ENCODE measurements around the gene TBC1D24. TPM values are rescaled to one million over a fixed set of nuclear protein-coding genes. Genes with fewer than 3 reads are reported as not detected.

TBC1D24 gene
- polyA plus RNA-seq, 1 donor (not counting 4 experiments of a cell fraction or from before 2014, with no cell fraction given): 3.0 TPM

GRCh38 chr16:2514333-2515179 lies 39.6 kb downstream of the TBC1D24 start:
- Histone ChIP-seq H3K36me3 (ENCODE audit: control insufficient read depth in 2 of 2, extremely low read depth in 1 of 2, insufficient read depth in 2 of 2, low read length in 2 of 2) (peaks cover 5 to 6% of the 10 kb centered on the region in 2 experiments), H3K27ac (ENCODE audit: control insufficient read depth, insufficient read depth, low read length) (peak overlapping the region; percentile 69), H3K9me3 (ENCODE audit: control insufficient read depth, low read depth, low read length) (no peaks in the 10 kb centered on the region), H3K79me2 (ENCODE audit: control insufficient read depth, insufficient read depth, low read length) (peaks cover 56% of the 10 kb centered on the region), H4K20me1 (ENCODE audit: control insufficient read depth, extremely low read depth, insufficient read depth, low read length) (peaks cover 37% of the 10 kb centered on the region), H3K9ac (ENCODE audit: control insufficient read depth, extremely low read depth, insufficient read depth, low read length) (peak overlapping the region; percentile 93), H3K4me2 (ENCODE audit: control insufficient read depth, extremely low read depth, insufficient read depth, low read depth, low read length) (peak overlapping the region; percentile 82), H3K4me3 (ENCODE audit: control insufficient read depth in 2 of 3, extremely low read depth in 1 of 3, insufficient read depth in 2 of 3, low read depth in 1 of 3, low read length in 3 of 3) (peak overlapping the region; percentile 70 to 90 (median 88)), H3K27me3 (ENCODE audit: control insufficient read depth, extremely low read depth, insufficient read depth, low read length) (no peaks in the 10 kb centered on the region), H3K4me1 (ENCODE audit: control insufficient read depth, extremely low read depth, insufficient read depth, low read length) (peaks cover 32% of the 10 kb centered on the region), H3K9me1 (ENCODE audit: control insufficient read depth, extremely low read depth, insufficient read depth, low read length) (peaks cover 14% of the 10 kb centered on the region), H2AFZ (ENCODE audit: control insufficient read depth, low read length) (no peak overlapping the region)
- DNase-seq (ENCODE audit: low read depth, low spot score) (no peak), FAIRE-seq (no peak)
- dilution Hi-C loops (cut with MboI; ENCODE audit: extremely low pct_ligation_motif_present, low sequenced_read_pairs): no loop called here
- TF ChIP-seq, protein P1, sequence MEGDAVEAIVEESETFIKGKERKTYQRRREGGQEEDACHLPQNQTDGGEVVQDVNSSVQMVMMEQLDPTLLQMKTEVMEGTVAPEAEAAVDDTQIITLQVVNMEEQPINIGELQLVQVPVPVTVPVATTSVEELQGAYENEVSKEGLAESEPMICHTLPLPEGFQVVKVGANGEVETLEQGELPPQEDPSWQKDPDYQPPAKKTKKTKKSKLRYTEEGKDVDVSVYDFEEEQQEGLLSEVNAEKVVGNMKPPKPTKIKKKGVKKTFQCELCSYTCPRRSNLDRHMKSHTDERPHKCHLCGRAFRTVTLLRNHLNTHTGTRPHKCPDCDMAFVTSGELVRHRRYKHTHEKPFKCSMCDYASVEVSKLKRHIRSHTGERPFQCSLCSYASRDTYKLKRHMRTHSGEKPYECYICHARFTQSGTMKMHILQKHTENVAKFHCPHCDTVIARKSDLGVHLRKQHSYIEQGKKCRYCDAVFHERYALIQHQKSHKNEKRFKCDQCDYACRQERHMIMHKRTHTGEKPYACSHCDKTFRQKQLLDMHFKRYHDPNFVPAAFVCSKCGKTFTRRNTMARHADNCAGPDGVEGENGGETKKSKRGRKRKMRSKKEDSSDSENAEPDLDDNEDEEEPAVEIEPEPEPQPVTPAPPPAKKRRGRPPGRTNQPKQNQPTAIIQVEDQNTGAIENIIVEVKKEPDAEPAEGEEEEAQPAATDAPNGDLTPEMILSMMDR (optimal IDR thresholded peaks at IDR 0.05 in 1 of 3, IDR thresholded peaks at IDR 0.05 in 1 of 3, conservative IDR thresholded peaks at IDR 0.05 in 1 of 3; ENCODE audit: extremely low read depth in 1 of 3, insufficient read depth in 2 of 3, low read length in 3 of 3): no peak

DNA sequence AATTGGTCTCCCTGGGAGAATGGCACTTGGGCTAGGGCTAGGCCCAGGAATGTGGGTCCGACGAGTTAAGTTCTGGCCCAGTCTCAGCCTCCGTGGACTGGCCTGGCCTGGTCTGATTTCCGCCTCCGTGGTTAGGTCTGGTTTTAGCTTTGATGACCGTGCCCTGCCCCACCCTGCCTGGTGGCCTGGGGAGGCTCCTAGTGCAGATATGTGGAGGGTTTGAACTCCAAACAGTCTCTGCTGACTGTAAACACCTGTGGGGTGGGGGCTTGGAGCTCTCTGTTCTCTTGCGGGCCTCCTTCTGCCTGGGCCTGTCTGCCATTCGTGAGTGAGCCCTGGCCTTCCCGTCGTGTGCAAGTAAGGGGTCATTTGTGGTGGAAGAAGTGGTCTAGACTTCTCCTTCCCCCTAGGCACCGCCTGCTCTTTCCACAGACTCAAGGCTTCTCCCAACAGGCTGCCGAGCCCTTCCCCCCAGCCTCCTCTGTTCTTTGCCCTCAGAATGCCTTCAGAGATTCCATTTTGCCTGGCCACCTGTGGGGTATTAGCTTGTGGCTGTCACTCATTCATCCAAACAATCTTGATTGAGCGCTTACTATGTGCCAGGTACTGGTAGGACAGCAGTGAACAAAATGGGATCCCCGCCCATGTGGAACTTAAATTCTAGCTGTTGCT lies 40.4 kb downstream of the TBC1D24 start:
- TF ChIP-seq, protein P1 (optimal IDR thresholded peaks at IDR 0.05 in 1 of 3, IDR thresholded peaks at IDR 0.05 in 1 of 3, conservative IDR thresholded peaks at IDR 0.05 in 1 of 3; ENCODE audit: extremely low read depth in 1 of 3, insufficient read depth in 2 of 3, low read length in 3 of 3): no peak
- TF ChIP-seq EZH2 (IDR thresholded peaks at IDR 0.05; ENCODE audit: low read length): no peak
- peaks cover 14% of the 10 kb centered on the region for H3K9me1 ChIP-seq (ENCODE audit: control insufficient read depth, extremely low read depth, insufficient read depth, low read length)
- peaks cover 5 to 6% of the 10 kb centered on the region in 2 experiments for H3K36me3 ChIP-seq (ENCODE audit: control insufficient read depth in 2 of 2, extremely low read depth in 1 of 2, insufficient read depth in 2 of 2, low read length in 2 of 2)
- dilution Hi-C loops (cut with MboI; ENCODE audit: extremely low pct_ligation_motif_present, low sequenced_read_pairs): no loop called here
- H3K4me2 ChIP-seq (ENCODE audit: control insufficient read depth, extremely low read depth, insufficient read depth, low read depth, low read length): peak overlapping the region; percentile 82
- peak overlapping the region; percentile 93 for H3K9ac ChIP-seq (ENCODE audit: control insufficient read depth, extremely low read depth, insufficient read depth, low read length)
- peak; percentile 9 for FAIRE-seq
- no peaks in the 10 kb centered on the region for H3K9me3 ChIP-seq (ENCODE audit: control insufficient read depth, low read depth, low read length)
- DNase-seq (ENCODE audit: low read depth, low spot score): no peak
- H3K27ac ChIP-seq (ENCODE audit: control insufficient read depth, insufficient read depth, low read length): peak overlapping the region; percentile 62
- no peaks in the 10 kb centered on the region for H3K27me3 ChIP-seq (ENCODE audit: control insufficient read depth, extremely low read depth, insufficient read depth, low read length)
- peaks cover 32% of the 10 kb centered on the region for H3K4me1 ChIP-seq (ENCODE audit: control insufficient read depth, extremely low read depth, insufficient read depth, low read length)
- H2AFZ ChIP-seq (ENCODE audit: control insufficient read depth, low read length): no peak overlapping the region
- peaks cover 57% of the 10 kb centered on the region for H3K79me2 ChIP-seq (ENCODE audit: control insufficient read depth, insufficient read depth, low read length)
- peak overlapping the region; percentile 70 to 90 (median 88) for H3K4me3 ChIP-seq (ENCODE audit: control insufficient read depth in 2 of 3, extremely low read depth in 1 of 3, insufficient read depth in 2 of 3, low read depth in 1 of 3, low read length in 3 of 3)
- H4K20me1 ChIP-seq (ENCODE audit: control insufficient read depth, extremely low read depth, insufficient read depth, low read length): peaks cover 38% of the 10 kb centered on the region
